ENCODE data around the gene UGT1A6. TPM values are rescaled to one million over a fixed set of nuclear protein-coding genes. Genes with fewer than 3 reads are reported as not detected.

Gene UGT1A6
- total and polyA plus RNA-seq, 2 of the 4 experiments (the other 2 are of a cell fraction) = not detected

DNA sequence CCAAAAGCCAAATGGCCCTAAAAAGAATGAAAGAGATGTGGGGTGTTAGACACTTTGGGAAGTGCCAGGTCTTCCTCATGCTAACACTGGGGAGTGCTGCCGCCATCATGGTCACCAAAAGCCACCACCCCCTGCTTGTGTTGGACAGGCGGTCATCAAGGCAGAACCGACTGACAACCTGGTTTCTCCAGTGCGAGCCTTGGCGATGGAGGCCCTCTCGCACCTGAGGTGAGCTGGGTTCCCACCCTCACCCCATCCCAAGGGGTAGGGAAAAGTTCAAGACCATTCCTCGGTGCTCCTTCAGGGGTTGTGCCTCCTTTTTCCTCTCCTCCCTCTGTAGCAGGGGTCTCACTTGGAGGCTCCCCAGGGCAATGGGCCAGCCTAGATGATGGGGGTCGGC, 119.0 kb downstream of the UGT1A6 start:
- Histone ChIP-seq H3K36me3 (ENCODE audit: control insufficient read depth, insufficient read depth, low read length) (no peaks in the 10 kb centered on the region), H3K56ac (ENCODE audit: extremely low read depth, insufficient read depth, low read length) (no peak overlapping the region), H4K5ac (ENCODE audit: low read depth, low read length) (no peak overlapping the region), H3K4me1 (ENCODE audit: control insufficient read depth, insufficient read depth, low read length) (no peaks in the 10 kb centered on the region), H4K8ac (ENCODE audit: low read depth in 2 of 2, low read length in 2 of 2) (no peak overlapping the region), H2BK20ac (ENCODE audit: low read depth, low read length) (no peak overlapping the region), H3K79me1 (ENCODE audit: low read depth in 1 of 2, low read length in 2 of 2) (no peaks in the 10 kb centered on the region), H3K4me2 (ENCODE audit: low read depth, low read length) (no peak overlapping the region), H2BK120ac (ENCODE audit: low read depth, low read length) (no peak overlapping the region), H2BK15ac (ENCODE audit: low read depth, low read length) (no peak overlapping the region), H2AK9ac (replicated peaks; ENCODE audit: low read depth, low read length, poor library complexity) (no peak overlapping the region), H2AK5ac (ENCODE audit: low read depth, low read length) (no peak overlapping the region), H3K9me3 (ENCODE audit: control insufficient read depth, insufficient read depth, low read length) (no peaks in the 10 kb centered on the region), H2AFZ (replicated peaks; ENCODE audit: low read length, poor library complexity) (no peak overlapping the region), H3K9ac (ENCODE audit: low read depth, low read length) (no peak overlapping the region), H3K4me3 (ENCODE audit: insufficient read depth, low read depth, low read length) (no peak overlapping the region), H4K20me1 (ENCODE audit: insufficient read depth, low read length) (no peaks in the 10 kb centered on the region), H3K9me1 (ENCODE audit: insufficient read depth, low read length) (no peaks in the 10 kb centered on the region), H3K18ac (ENCODE audit: low read depth, low read length) (no peak overlapping the region), H3K23ac (ENCODE audit: low read depth, low read length) (no peak overlapping the region), H3K27me3 (ENCODE audit: control insufficient read depth, insufficient read depth, low read length) (peaks cover 27% of the 10 kb centered on the region), H2BK5ac (ENCODE audit: low read depth, low read length, poor library complexity, severe bottlenecking) (no peak overlapping the region), H3K27ac (ENCODE audit: insufficient read depth, low read length) (no peak overlapping the region), H4K91ac (ENCODE audit: insufficient read depth, low read depth, low read length) (no peak overlapping the region), H3K4ac (ENCODE audit: low read depth, low read length) (no peak overlapping the region), H3K14ac (replicated peaks; ENCODE audit: low read depth, low read length) (no peak overlapping the region)
- ATAC-seq (ENCODE audit: low read depth) = no peak
- POLR2A ChIA-PET (ENCODE audit: unreplicated experiment) = no interaction called here
- BruUV-seq (replicated peaks) = no TSS peak
- dilution Hi-C loops (cut with HindIII; ENCODE audit: low sequenced_read_pairs, unreplicated experiment) = no loop called here
- CTCF ChIA-PET = no interaction called here
- no peak for DNase-seq
- intact Hi-C loops (cut with micrococcal nuclease) = no loop called here
- in situ Hi-C loops (cut with MboI; ENCODE audit: low sequenced_read_pairs) = no loop called here
- TF ChIP-seq, protein P1, sequence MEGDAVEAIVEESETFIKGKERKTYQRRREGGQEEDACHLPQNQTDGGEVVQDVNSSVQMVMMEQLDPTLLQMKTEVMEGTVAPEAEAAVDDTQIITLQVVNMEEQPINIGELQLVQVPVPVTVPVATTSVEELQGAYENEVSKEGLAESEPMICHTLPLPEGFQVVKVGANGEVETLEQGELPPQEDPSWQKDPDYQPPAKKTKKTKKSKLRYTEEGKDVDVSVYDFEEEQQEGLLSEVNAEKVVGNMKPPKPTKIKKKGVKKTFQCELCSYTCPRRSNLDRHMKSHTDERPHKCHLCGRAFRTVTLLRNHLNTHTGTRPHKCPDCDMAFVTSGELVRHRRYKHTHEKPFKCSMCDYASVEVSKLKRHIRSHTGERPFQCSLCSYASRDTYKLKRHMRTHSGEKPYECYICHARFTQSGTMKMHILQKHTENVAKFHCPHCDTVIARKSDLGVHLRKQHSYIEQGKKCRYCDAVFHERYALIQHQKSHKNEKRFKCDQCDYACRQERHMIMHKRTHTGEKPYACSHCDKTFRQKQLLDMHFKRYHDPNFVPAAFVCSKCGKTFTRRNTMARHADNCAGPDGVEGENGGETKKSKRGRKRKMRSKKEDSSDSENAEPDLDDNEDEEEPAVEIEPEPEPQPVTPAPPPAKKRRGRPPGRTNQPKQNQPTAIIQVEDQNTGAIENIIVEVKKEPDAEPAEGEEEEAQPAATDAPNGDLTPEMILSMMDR (conservative IDR thresholded peaks at IDR 0.05; ENCODE audit: low read depth, low read length) = no peak
- TF ChIP-seq MXI1 (IDR thresholded peaks at IDR 0.05; ENCODE audit: borderline replicate concordance, low read depth, low read length) = no peak
- TF ChIP-seq CHD1 (IDR thresholded peaks at IDR 0.05; ENCODE audit: low read depth, low read length) = no peak
- no peak for TF ChIP-seq RCOR1 (IDR thresholded peaks at IDR 0.05; ENCODE audit: insufficient replicate concordance, low read length)
- no peak for TF ChIP-seq MAZ (IDR thresholded peaks at IDR 0.05; ENCODE audit: borderline replicate concordance, low read depth, low read length)
- 70% methylated on average over 2 of the region's 8 CpGs; no CpG with 5 or more reads in 1 of the 2 experiments for WGBS, 2 experiments (ENCODE audit: extremely low coverage in 2 of 2, insufficient read length in 1 of 2)

Data from IMR-90 (cell line).